ENCODE data around the gene GALNT18. TPM values are rescaled to one million over a fixed set of nuclear protein-coding genes. Genes with fewer than 3 reads are reported as not detected.

Gene GALNT18
- total and polyA plus RNA-seq, 2 of the 4 experiments (the other 2 are of a cell fraction): 9.5 to 11.3 TPM

GRCh38 chr11:11607772-11608171, 14.0 kb downstream of the GALNT18 start:
- no peak overlapping the region for H3K56ac ChIP-seq (ENCODE audit: extremely low read depth, insufficient read depth, low read length)
- dilution Hi-C loops (cut with HindIII; ENCODE audit: low sequenced_read_pairs, unreplicated experiment) (no loop called here), in situ Hi-C loops (cut with MboI; ENCODE audit: low sequenced_read_pairs) (no loop called here), intact Hi-C loops (cut with micrococcal nuclease) (no loop called here)
- no peak overlapping the region for H2BK20ac ChIP-seq (ENCODE audit: low read depth, low read length)
- H2AK9ac ChIP-seq (replicated peaks; ENCODE audit: low read depth, low read length, poor library complexity): no peak overlapping the region
- no peaks in the 10 kb centered on the region for H3K36me3 ChIP-seq (ENCODE audit: control insufficient read depth, insufficient read depth, low read length)
- no peak overlapping the region for H4K91ac ChIP-seq (ENCODE audit: insufficient read depth, low read depth, low read length)
- no peak overlapping the region for H3K4ac ChIP-seq (ENCODE audit: low read depth, low read length)
- H3K18ac ChIP-seq (ENCODE audit: low read depth, low read length): no peak overlapping the region
- BruUV-seq (replicated peaks): no TSS peak
- TF ChIP-seq CHD1 (IDR thresholded peaks at IDR 0.05; ENCODE audit: low read depth, low read length) (no peak), BHLHE40 (IDR thresholded peaks at IDR 0.05; ENCODE audit: low read depth, low read length) (no peak), USF2 (IDR thresholded peaks at IDR 0.05; ENCODE audit: low read depth, low read length) (no peak), SMC3 (IDR thresholded peaks at IDR 0.05; ENCODE audit: low read depth, low read length) (no peak), RCOR1 (IDR thresholded peaks at IDR 0.05; ENCODE audit: insufficient replicate concordance, low read length) (no peak), FOS (IDR thresholded peaks at IDR 0.05; ENCODE audit: low read depth, low read length) (no peak), NFE2L2 (IDR thresholded peaks at IDR 0.05; ENCODE audit: low read depth, low read length) (no peak), MAFK (IDR thresholded peaks at IDR 0.05; ENCODE audit: low read depth, low read length) (no peak), CEBPB (IDR thresholded peaks at IDR 0.05; ENCODE audit: low read depth, low read length) (no peak)
- TF ChIP-seq, protein P1, sequence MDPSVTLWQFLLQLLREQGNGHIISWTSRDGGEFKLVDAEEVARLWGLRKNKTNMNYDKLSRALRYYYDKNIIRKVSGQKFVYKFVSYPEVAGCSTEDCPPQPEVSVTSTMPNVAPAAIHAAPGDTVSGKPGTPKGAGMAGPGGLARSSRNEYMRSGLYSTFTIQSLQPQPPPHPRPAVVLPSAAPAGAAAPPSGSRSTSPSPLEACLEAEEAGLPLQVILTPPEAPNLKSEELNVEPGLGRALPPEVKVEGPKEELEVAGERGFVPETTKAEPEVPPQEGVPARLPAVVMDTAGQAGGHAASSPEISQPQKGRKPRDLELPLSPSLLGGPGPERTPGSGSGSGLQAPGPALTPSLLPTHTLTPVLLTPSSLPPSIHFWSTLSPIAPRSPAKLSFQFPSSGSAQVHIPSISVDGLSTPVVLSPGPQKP (IDR thresholded peaks at IDR 0.05; ENCODE audit: borderline replicate concordance, low read depth, low read length): no peak
- TF ChIP-seq, protein P2, sequence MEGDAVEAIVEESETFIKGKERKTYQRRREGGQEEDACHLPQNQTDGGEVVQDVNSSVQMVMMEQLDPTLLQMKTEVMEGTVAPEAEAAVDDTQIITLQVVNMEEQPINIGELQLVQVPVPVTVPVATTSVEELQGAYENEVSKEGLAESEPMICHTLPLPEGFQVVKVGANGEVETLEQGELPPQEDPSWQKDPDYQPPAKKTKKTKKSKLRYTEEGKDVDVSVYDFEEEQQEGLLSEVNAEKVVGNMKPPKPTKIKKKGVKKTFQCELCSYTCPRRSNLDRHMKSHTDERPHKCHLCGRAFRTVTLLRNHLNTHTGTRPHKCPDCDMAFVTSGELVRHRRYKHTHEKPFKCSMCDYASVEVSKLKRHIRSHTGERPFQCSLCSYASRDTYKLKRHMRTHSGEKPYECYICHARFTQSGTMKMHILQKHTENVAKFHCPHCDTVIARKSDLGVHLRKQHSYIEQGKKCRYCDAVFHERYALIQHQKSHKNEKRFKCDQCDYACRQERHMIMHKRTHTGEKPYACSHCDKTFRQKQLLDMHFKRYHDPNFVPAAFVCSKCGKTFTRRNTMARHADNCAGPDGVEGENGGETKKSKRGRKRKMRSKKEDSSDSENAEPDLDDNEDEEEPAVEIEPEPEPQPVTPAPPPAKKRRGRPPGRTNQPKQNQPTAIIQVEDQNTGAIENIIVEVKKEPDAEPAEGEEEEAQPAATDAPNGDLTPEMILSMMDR (conservative IDR thresholded peaks at IDR 0.05; ENCODE audit: low read depth, low read length): no peak
- no peaks in the 10 kb centered on the region for H3K9me3 ChIP-seq (ENCODE audit: control insufficient read depth, insufficient read depth, low read length)
- no peak overlapping the region for H3K9ac ChIP-seq (ENCODE audit: low read depth, low read length)
- no peak overlapping the region for H3K27ac ChIP-seq (ENCODE audit: insufficient read depth, low read length)
- no peak overlapping the region for H2BK15ac ChIP-seq (ENCODE audit: low read depth, low read length)
- no peak overlapping the region for H2BK120ac ChIP-seq (ENCODE audit: low read depth, low read length)
- H3K79me1 ChIP-seq (ENCODE audit: low read depth in 1 of 2, low read length in 2 of 2): 0 out of 4 replicates have a peak, but pooled peaks cover 0 to 2% of the 10 kb centered on the region in 2 experiments
- H3K27me3 ChIP-seq (ENCODE audit: control insufficient read depth, insufficient read depth, low read length): no peaks in the 10 kb centered on the region; the same call in 1 of the 2 replicates
- no peak overlapping the region for H3K4me3 ChIP-seq (ENCODE audit: insufficient read depth, low read depth, low read length)
- ATAC-seq (ENCODE audit: low read depth) (no peak), DNase-seq (no peak)
- CTCF ChIA-PET: interaction anchor here (0.6 kb wide), 1 partner anchor 505 kb away, joined by 3 read pairs; no protein-coding TSS in a partner anchor
- H4K20me1 ChIP-seq (ENCODE audit: insufficient read depth, low read length): no peaks in the 10 kb centered on the region
- H3K4me1 ChIP-seq (ENCODE audit: control insufficient read depth, insufficient read depth, low read length): peaks cover 2% of the 10 kb centered on the region; the same call in 1 of the 2 replicates
- H2AK5ac ChIP-seq (ENCODE audit: low read depth, low read length): no peak overlapping the region
- no CpG with 5 or more reads among the region's 2 CpGs for WGBS, 2 experiments (ENCODE audit: extremely low coverage in 2 of 2, insufficient read length in 1 of 2)
- no peak overlapping the region for H2AFZ ChIP-seq (replicated peaks; ENCODE audit: low read length, poor library complexity)
- POLR2A ChIA-PET (ENCODE audit: unreplicated experiment): no interaction called here
- no peak overlapping the region for H3K23ac ChIP-seq (ENCODE audit: low read depth, low read length)
- no peak overlapping the region for H4K5ac ChIP-seq (ENCODE audit: low read depth, low read length)
- no peaks in the 10 kb centered on the region for H3K9me1 ChIP-seq (ENCODE audit: insufficient read depth, low read length)
- no peak overlapping the region for H2BK5ac ChIP-seq (ENCODE audit: low read depth, low read length, poor library complexity, severe bottlenecking)
- H3K4me2 ChIP-seq (ENCODE audit: low read depth, low read length): no peak overlapping the region
- H4K8ac ChIP-seq (ENCODE audit: low read depth in 2 of 2, low read length in 2 of 2): no peak overlapping the region
- no peak overlapping the region for H3K14ac ChIP-seq (replicated peaks; ENCODE audit: low read depth, low read length)

Data from IMR-90 (cell line).